HG02870 (cell line): Measurements from ENCODE around the gene CREB5.
A peak's percentile ranks its signal among the peaks of the same experiment; 100 is the strongest.
"Not testable (repeated sequence)": the region's sequence is repeated elsewhere in the genome, so short reads cannot be mapped to it uniquely, and the experiment has no call there.

Source experiments
- ATAC-seq: cut with Tn5 transposase; IDR thresholded peaks from one replicate; pipeline ENCODE4 v1.9.1; 2021; ENCODE audit warnings: mild to moderate bottlenecking, moderate library complexity; ENCODE audit not compliant: unreplicated experiment

The CREB5 gene

DNA sequence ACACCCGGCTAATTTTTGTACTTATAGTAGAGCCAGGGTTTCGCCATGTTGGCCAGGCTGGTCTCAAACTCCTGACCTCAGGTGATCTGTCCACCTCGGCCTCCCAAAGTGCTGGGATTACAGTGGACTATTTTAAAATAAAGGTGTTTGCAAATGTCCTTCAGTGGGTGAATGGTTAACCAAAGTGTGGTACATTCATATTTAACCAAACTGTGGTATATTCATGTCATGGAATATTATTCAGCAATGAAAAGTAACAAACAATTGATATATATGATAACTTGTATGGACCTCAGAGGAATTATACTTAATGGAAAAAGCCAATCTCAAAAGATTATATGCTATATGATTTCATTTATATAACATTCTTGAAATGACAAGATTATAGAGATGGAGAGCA is 190.0 kb downstream of the CREB5 start:
- no peak for ATAC-seq

DNA sequence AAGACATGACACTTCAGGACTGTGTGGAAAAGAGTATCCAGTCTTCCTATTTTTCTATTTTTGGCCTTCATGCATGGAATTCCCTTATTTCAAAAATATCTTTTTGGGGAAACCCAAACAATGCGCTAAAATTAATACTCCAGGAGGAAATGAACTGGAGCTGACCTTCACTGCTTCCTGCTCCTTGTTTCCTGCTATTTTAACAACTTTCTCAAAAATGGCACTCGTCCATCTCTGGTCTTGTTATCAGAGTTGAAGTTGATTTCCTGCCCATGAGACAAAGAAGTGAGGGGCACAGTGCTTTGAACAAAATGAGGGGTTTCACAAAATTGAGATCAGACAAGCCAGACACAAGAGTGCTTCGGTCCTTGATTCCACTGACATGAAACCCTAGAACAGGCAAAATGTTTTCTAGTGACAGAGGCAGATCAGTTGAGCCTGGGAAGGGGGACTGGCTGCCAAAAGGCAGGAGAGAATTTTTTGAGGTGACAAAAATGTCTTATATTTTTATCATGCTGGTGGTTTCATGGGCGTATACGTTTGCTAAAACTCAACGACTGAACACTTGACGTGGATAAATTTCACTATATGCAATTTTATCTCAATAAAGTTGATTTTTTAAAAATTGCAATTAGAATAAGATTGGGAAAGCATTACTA is 193.2 kb downstream of the CREB5 start:
- no peak for ATAC-seq

DNA sequence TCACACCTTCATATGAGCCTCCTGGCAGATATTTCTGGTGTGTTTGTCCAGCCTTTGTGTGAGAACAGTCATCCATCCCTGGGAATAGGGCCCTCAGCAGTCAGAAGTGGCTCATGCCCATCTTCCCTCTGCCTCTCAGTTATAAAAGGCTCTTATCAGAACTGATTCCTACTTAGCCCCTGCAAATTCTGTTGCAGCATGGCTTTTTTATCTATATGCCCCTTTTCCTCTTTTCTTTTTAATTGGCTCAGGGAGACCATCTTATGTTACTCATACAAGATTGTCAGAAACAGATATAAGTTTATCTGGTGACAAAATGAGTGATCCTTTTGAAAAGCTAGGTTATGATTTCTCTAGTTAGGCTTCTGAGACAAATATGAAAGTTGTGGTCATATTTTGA is 194.1 kb downstream of the CREB5 start:
- ATAC-seq, result no peak

DNA sequence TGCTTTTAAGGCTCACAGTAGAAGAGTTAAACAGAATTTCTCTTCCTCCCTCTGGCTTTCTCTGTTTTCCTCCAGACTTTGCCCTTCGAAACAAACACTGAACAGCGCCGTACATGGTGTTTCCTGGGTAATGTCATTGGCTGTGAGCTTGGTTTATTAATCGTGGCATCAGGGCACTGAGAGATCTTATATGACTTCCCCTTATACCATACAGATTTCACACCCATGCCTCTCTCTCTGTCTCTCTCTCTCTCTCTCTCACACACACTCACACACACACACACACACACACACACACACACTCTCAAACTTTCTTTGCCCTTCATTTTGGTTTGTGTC is 195.5 kb downstream of the CREB5 start:
- no peak for ATAC-seq

DNA sequence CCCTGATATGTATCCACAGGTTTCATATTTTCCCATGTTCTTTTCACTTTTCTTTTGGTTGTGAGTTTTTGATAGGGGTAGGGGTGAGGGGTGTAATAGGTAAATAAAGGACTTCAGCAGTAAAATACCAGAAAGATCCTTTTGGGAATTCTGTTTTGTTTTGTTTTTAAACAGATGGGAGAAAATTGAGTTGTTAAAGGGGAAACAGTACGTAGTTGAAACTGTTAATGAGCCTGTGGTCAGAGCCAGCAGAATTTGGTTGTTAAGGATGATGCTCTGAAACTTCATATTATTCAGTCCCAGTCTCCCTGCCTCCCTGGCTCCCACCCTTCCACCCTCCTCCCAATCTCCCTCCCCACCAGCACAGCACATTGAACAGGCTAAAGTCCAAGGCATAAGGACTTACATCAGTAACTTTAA is 195.9 kb downstream of the CREB5 start:
- no peak for ATAC-seq

DNA sequence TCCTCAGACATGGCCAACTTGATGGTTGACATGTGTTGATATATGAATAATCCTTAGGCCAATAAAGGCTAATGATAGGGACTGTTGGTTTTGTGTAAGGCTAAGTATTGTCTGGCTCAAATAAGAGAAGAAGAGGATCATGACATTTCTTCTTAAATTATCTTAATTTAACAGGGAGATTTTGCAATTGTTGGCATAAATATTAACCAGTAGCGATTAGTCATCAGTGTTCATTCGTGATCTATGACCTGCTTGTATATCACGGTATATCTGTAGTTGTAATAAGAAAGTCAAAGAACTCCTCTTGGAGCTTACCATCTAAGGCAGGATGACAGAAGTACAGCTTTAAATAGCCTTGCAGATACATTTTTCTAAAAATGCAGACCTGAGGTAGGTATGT is 196.4 kb downstream of the CREB5 start:
- ATAC-seq, result no peak

DNA sequence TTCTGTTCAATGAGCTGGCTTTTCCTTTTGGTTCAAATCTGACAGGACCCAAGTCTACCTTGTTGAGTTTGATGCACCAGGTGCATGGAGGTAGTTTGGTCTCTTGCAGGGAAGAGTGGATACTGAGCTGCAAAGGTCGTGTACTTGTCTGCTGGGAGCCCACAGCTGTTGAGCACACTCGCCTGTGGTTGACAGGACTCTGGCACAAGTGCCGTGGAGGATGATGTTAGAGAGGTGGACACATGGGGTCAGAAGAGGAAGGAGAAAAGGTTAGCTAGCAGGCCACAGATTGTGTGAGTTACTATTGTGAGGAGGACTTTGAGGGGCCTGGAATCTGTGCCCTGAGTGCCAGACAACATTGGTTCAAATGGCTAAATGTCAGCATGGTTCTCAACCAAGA is 197.3 kb downstream of the CREB5 start:
- ATAC-seq, result no peak

DNA sequence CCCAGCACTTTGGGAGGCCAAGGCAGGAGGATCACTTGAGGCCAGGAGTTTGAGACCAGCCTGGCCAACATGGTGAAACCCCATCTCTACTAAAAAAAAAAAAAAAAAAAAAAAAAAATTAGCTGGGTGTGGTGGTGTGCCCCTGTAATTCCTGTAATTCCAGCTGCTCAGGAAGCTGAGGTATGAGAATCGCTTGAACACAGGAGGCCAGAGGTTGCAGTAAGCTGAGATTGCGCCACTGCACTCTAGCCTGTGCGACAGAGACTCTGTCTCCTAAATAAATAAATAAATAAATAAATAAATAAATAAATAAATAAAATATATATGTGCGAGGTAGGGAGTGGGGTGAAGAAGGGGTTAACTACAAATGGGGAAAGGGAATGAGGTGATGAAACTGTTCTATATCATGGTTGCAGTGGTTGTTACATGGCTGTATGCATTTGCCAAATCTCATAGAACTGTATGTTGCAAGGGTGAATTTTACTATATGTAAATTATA is 199.1 kb downstream of the CREB5 start:
- ATAC-seq, result not testable (repeated sequence)

DNA sequence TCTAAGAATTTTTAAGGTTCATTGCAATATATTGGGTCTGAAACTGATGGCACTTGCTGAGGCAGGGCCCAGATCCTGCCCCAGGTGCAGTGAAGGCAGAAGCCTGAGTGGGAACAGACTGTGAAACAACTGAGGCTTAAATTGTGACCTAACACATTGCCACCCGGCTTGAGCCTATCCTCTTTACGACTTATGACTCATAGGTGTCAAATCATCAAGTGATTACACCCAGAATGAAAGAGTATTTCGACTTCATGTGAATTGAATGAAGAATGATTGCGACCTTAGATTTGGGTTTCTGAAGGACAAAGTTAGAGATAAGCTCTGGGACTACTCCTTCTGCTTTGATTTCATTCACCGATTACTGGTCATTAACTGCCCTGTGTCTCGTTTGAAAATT is 200.9 kb downstream of the CREB5 start:
- ATAC-seq, result no peak

DNA sequence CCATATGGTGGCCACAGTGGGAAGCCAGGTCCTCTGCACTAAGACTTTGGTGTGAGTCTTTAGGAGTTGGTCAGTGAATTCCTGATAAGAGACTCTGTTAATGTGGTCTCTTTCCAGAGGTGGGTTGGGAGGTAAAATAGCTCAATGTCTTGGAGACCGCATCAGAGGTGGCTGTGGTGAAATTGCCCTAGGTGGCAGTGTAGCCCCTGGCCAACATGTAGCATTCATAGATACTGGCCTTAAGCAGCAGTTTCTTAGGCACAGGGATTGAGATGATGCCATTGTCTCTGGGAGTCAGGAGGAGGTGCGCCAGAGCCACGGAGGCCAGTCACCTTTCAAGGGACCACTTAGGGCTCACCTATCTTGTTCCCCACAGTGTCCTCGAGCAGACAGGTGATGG is 202.8 kb downstream of the CREB5 start:
- ATAC-seq, result no peak

DNA sequence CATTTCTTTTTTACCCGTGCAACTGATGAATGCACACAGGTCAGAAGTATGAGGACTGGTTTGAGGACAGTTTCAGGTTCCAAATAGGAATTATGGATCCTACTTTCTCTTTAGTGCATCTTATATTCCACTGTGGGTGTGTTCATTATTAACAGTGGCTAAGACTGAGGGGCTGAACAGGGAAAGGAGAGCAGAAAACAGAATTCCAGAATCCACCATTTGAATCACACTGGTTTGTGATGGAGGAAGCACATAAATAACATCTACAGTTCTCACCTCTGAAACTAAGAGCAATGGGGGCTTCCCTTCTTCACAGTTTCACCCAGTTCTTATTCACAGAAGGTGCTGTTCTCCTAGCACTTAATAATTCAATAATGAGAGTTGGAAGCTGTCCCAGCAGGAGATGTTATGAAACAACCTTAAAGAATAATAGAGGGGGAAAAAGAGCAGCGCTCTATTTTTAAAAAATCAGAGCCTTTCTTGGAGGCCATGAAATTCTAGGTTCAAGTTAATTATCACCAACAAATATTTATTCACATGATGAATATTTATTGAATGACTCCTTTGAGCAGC is 205.1 kb downstream of the CREB5 start:
- ATAC-seq, result no peak

DNA sequence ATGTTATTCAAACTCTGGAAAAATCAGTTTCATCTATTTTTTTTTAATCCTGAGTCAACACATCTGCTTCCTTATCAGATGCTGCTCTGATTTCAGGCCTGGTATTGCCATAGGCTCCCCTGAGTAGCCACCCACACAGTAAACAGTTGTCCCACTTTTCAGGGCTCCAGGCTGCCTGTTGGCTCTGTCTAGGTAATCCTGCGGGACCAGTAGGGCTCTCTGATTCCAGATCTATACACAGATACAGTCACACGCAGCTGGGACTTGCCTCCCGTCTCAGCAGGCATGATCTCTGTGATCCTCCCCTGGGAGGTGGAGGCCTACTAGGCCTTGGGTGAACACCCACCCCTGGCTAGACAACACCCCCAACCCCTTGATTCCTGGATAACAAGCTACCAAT is 206.1 kb downstream of the CREB5 start:
- ATAC-seq, result no peak

DNA sequence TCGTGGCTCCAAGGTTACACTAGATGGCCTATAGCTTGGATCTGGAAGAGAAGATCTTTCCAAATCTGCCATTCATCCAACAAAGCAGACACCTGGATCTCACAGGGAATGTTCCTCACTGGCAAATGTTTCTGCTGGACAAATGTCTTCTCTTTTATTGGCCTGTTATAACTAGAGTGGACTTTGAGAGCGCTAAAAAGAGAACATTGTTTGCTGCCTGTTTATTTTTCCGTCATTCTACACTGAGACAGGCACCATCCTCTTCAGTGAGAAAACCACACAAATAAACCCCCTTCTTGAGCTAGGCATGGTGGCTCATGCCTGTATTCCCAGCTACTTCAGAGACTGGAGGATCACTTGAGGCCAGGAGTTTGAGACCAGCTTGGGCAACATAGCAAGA is 206.9 kb downstream of the CREB5 start:
- no peak for ATAC-seq

DNA sequence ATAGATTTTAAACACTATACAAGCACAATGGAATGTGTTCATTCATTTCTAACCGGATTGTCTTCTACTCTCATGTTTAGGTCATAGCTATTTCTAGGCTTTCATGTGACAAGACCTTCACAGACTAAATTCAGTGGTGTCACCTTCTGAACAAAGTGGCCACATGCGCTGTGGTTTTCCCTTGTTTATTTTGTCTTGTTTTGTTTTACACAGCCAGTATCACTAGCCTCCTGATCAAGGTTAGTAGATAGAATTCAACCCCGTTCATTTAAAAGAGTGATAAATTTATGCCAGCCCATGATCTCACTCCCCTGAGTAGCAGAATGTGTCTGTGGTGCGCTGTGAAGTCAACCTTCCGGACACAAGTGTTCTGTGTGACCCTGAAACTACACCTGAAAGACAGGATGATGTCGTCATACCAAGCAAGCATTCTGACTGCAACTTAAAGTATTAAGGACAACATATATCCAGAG is 209.1 kb downstream of the CREB5 start:
- peak; percentile 67 for ATAC-seq

DNA sequence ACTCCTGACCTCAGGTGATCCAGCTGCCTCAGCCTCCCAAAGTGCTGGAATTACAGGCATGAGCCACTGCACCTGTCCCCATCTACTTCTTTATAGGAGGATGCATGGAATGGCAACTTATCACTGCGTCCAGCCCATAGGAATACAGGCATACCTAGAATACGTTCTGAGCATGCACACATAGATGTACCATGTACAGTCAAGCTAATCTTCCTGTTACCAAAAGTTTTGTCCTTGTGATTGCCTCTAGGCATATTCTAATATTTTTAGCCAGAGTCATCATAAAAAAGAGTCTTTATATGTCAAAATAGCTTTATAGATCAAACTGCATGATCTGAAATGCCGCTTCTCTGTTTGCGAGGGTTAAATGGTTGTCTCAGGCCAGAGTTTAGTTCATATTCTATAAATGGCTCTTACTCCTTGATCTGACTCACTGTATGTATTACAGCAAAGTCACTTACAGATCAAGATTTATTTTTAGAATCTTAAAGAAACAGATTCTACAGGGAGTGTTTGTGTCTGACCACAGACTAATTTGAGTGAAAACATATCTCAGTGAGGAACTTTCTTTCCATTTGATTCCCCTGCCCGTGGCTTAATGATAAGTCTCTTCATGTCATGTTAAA is 210.9 kb downstream of the CREB5 start:
- ATAC-seq, result no peak

DNA sequence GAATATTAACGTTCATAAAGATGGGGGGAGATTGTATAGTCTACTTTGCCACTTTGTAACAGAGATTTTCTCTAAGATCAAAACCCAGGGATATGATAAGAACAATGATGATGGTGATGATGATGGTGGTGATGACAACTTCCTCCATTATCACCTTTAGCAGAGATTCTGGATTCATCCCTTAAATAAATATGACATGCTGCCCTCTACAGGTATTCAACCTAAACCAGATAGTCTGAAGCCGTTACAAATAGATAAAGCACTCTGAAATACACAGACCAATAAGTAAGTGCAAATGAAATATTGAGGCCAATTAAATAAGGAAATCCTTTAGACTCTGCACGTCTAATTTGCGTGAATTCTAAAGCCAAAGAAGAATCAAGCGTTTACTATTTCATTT is 211.5 kb downstream of the CREB5 start:
- ATAC-seq, result no peak

DNA sequence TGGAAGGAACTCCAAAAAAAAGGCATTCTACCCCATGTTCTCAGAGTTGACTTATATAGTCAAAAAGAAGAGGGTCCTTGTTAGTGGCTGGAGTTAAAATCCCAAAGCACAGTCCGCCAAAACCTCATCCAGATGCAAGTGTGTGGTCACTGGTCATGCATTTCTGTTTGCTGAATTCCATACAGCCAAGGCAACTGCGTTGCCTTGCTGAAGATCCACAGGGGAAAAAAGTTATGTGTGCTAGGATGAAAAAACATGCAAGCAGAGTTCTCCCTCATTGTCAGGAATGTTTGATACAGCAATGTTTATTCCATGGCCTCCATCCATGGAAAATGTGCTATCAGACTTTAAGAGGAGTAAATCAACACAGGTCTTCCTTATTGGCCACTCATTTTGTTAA is 213.1 kb downstream of the CREB5 start:
- no peak for ATAC-seq

DNA sequence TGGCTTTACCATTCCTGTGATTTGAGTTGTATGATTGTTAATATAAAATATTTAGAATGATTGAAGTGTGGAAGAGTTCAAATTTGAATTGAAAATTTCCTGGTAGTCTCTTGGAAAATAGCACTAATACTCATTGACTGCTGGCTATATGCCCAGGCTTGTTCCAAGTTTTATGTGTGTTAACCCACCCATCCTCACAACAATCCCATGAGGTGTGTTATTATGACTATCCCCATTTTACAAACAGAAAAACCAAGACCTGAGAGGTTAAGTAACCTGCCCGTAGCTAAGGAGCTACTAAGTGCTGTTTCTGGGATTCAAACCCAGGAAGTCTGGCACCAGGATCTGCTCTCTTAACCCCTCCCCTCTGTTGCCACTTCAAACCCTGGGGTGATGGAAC is 213.9 kb downstream of the CREB5 start:
- no peak for ATAC-seq

DNA sequence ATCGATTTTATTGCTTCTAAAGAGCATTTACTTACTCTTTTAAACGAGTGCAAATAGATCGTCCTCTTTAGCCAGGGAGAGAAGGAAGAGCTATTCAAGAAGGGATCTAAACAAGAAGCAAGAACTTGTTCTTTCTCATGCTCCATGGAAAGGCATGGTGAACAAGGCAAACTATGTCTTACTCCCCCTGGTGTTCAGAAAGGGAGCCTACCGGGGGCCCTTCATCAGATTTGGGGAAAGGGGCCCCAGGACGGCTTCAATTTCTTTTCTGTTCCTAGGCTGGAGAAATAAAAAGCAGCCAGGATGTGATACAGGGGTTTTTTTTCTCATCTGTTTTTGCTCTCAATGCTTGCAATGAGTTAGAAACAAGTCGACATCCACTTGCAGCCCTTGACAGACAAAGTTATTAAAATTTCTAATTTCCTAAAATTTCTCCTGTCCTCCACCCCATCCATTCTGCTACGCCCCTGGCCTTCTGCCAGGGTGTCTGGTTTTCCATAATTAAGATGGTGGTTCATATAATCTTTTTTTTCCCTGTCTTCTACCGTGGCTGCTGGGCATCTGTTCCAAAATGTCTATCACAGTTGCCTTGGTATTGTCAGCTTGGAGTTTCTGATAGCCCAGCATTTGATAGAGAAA is 214.4 kb downstream of the CREB5 start:
- ATAC-seq, result no peak

DNA sequence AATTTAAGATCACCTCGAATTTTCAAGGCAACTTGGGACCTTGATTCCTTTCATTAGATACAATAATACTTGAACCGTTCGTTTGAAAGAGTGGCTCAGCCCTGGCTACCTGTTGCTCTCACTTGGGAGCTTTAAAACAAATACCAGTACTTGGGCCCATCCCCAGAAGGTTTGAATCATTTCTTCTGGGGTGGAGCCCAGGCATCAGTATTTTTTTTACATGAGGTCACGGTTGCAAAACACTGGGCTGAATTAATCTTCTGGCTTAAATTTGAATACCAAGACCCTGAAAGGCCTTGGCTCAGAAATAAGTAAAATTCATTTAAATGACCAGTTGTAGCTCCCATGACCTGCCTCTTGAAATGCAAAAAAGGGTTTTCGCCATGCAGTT is 214.9 kb downstream of the CREB5 start:
- no peak for ATAC-seq

DNA sequence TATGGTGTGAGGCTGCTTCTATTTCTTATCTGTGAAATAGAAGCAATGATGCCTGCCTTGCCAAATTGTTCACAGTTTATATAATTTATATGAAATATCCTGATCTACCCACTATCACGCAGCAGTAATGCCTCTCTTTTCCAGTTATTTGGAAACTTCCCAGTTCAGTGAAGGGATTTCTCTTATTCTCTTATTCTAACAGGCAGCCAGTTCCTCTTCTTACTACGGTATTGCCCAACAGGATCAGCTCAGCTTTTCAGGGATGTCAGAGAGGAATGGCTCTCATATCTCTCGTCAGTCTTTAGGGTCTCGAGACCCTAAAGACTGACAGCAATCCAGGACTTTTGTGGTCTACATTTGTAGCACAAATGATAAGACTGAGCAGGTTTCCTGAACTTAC is 215.6 kb downstream of the CREB5 start:
- ATAC-seq, result no peak

DNA sequence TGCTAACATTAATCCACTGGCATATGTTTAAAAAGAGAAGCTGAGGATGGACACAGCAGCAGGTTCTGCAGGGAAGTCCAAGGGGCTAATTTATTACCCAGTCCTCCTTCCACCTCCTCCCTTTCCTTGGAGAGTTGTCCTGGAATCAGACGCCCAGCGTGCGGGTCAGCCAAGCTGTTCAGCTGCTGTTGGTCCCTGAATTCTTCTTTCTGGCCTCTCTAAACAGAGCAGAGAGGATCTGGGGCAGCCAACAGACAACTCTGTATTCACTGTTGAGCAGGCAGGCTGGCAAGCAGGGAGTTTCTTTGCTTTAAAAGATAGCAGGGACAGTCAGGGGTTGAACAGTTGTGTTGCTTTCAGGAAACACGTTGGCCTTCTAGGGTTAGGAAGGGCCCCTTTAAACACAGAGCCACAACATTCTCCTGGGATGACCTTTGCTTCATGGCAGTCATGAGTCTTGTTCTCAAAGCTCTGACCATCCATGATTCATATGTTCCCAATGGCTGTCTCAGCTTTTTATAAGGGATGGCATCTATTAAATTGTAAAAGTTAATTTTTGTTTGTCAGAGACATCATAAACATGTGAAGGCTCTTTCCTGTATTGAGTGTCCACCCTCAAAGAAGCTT is 217.0 kb downstream of the CREB5 start:
- no peak for ATAC-seq
